Peyer's patch (tissue), 4 donors: ENCODE results near the gene TMEM270. TPM values are rescaled to one million over a fixed set of nuclear protein-coding genes. Genes with fewer than 3 reads are reported as not detected.

Experiments
- DNase-seq, 3 donors: peaks; one replicate each; pipeline ENCODE4 v3.0.0-alpha.2; 2017 to 2019
- H3K27ac ChIP-seq, 4 donors: fragments of 200-600 bp; sonication (generic); one replicate each; pipeline ENCODE4 v1.5.1; 2016 to 2019
- H3K27me3 ChIP-seq, 2 donors: fragments of 200-600 bp; sonication (generic); one replicate each; pipeline ENCODE4 v1.5.1; 2019
- H3K36me3 ChIP-seq, 3 donors: fragments of 200-600 bp; sonication (generic); one replicate each; pipeline ENCODE4 v1.5.1; 2016 to 2019
- H3K4me1 ChIP-seq, 4 donors: fragments of 200-600 bp; sonication (generic); one replicate each; pipeline ENCODE4 v1.5.1; 2016 to 2019
- H3K4me3 ChIP-seq, 4 donors: fragments of 200-600 bp; sonication (generic); 1 replicate in 3 of 4; 2 replicates in 1 of 4; pipeline ENCODE4 v1.5.1; 2016 to 2019; ENCODE audit warnings: mild to moderate bottlenecking in 1 of 4
- H3K9me3 ChIP-seq, 4 donors: fragments of 200-600 bp; sonication (generic); one replicate each; pipeline ENCODE4 v1.5.1; 2016 to 2019; ENCODE audit warnings: mild to moderate bottlenecking in 1 of 4
- CTCF ChIP-seq, 6 experiments: fragments of 450-650 bp in 4 of 6; fragments of 200-600 bp in 2 of 6; sonication (generic) in 1 of 6; IDR thresholded peaks; one replicate each; pipeline ENCODE4 v1.5.1; 2017 to 2019; ENCODE audit warnings: antibody characterized with exemption in 6 of 6, mild to moderate bottlenecking in 3 of 6, moderate library complexity in 1 of 6
- POLR2A ChIP-seq, 2 donors: fragments of 450-650 bp; IDR thresholded peaks; one replicate each; pipeline ENCODE4 v1.5.1; 2017; ENCODE audit warnings: antibody characterized with exemption in 2 of 2, mild to moderate bottlenecking in 2 of 2, moderate library complexity in 2 of 2
- total RNA-seq, 4 donors: library from RNA; depleted of rRNA; stranded (reverse); fragments of >200 nt; gene quantifications; one replicate each; pipeline ENCODE4 v1.1.0, GENCODE V29; 2016

TMEM270 gene
- total RNA-seq, 4 donors from 2014 or later, result not detected

DNA sequence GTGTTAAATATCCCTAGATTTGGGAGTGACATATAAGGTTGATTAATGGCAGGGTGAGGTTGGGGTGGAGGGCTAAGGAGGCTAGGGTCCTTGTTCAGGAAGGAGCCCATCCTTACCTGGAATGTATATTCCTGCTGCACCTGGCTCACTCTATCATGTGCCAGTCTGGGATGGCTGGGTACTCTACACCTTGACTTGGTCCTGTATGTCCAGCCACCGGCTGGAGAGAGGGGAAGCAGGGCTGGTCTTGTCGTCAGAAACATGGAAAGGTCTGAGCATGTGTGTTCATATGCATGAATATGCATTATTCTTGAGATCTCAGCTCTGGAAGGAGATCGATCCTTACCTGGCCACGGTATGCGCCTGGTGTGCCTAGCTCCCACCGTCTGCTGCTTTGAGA, 33.2 kb downstream of the TMEM270 start:
- Histone ChIP-seq H3K27me3 (no peaks in the 10 kb centered on the region), H3K36me3 (no peaks in the 10 kb centered on the region), H3K9me3 (no peaks in the 10 kb centered on the region), H3K4me1 (peaks cover 0 to 14% (median 0%) of the 10 kb centered on the region in 4 donors), H3K27ac (peak overlapping the region in 2 of 4 donors; percentile 4 to 17), H3K4me3 (no peak overlapping the region)
- no peak for DNase-seq
- TF ChIP-seq POLR2A (IDR thresholded peaks at IDR 0.05) (no peak), CTCF (IDR thresholded peaks at IDR 0.05) (no peak)

DNA sequence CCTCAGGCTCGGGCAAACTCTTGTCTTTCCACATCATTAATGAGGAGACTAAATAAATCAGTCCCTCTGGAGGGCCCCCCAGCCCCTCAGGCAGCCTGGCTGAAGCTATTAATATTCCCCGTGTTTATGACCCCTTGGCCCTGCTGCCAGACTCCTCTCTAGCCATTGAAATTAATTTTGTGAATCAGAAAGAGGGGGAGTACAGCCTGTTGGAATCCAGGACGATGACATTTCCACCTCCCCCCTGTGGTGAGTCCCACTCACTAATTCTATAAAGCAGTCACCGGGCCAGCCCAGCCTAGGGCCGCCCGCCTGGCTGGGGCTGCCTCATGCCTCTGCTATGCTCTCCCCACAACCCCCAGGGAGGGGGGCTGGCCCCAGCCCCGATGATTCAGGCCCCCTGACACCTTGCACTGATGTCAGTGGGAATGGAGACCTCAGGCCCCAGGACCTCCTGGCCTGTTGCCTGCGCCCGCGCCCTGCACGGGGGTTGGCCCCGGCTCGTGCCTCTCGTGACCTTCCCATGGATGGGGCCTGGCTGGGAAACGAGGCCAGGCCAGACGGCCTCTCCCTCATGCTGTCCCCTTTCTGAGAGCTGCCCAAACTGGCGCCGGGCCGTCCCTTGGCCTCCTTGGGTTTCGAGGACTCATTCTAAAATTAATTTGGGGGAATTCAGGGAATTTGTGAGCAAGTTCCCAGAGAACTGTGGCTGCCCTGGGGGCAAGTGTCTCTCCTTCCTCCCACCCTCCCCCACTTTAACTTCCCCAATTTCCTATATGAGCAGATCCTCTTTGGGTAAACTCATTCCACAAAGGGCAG, 34.0 kb downstream of the TMEM270 start:
- DNase-seq, result peak in 1 of 3 donors; percentile 72
- Histone ChIP-seq H3K36me3 (no peaks in the 10 kb centered on the region), H3K27ac (peak overlapping the region in 2 of 4 donors; percentile 4 to 17), H3K9me3 (no peaks in the 10 kb centered on the region), H3K4me3 (no peak overlapping the region), H3K4me1 (peaks cover 0 to 14% (median 0%) of the 10 kb centered on the region in 4 donors), H3K27me3 (no peaks in the 10 kb centered on the region)
- TF ChIP-seq POLR2A (IDR thresholded peaks at IDR 0.05), result no peak
- no peak for TF ChIP-seq CTCF (IDR thresholded peaks at IDR 0.05)

DNA sequence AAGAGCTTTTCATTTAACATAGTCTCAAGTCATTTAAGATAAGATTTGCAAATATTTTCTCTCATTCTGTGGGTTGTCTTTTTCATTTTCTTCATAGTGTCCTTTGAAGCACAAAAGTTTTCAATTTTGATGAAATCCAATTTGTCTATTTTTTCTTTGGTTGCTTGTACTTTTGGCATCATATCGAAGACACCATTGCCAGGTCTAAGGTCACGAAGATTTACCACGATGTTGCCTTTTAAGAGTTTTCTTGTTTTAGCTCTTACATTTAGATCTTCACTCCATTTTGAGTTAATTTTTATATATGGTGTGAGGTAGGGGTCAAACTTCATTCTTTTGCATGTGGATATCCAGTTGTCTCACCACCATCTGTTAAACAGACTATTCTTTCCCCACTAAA, 34.7 kb downstream of the TMEM270 start:
- no peaks in the 10 kb centered on the region for H3K9me3 ChIP-seq
- H3K4me1 ChIP-seq, result peaks cover 0 to 14% (median 0%) of the 10 kb centered on the region in 4 donors
- no peak for DNase-seq
- no peak overlapping the region for H3K4me3 ChIP-seq
- TF ChIP-seq CTCF (IDR thresholded peaks at IDR 0.05) (no peak), POLR2A (IDR thresholded peaks at IDR 0.05) (no peak)
- H3K27ac ChIP-seq, result no peak overlapping the region
- no peaks in the 10 kb centered on the region for H3K27me3 ChIP-seq
- no peaks in the 10 kb centered on the region for H3K36me3 ChIP-seq

DNA sequence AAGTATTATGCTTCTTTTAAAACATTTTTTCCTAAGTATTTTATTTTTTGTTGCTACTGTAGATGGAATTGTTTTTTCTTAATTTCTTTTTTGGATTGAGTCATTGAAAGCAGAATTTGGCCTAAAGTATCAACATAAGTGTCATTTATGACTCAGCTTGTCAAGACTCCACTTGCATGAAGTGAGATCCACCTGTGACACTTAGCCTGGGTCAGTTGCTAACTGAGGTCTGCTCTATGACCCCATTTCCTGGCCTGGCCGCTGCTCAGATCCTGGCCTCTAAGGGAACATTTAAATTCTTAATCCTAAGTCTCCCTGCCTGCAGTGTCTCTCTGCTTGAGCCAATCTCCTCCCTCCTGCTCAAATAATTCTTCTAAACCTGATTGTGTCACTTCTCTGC, 35.5 kb downstream of the TMEM270 start:
- Histone ChIP-seq H3K9me3 (no peaks in the 10 kb centered on the region), H3K27ac (no peak overlapping the region), H3K4me3 (no peak overlapping the region), H3K27me3 (no peaks in the 10 kb centered on the region), H3K4me1 (peaks cover 0 to 14% (median 0%) of the 10 kb centered on the region in 4 donors), H3K36me3 (no peaks in the 10 kb centered on the region)
- no peak for TF ChIP-seq CTCF (IDR thresholded peaks at IDR 0.05)
- TF ChIP-seq POLR2A (IDR thresholded peaks at IDR 0.05), result no peak
- no peak for DNase-seq

- Histone ChIP-seq H3K9me3 (no peaks in the 10 kb centered on the region), H3K27ac (peak overlapping the region in 1 of 4 donors; percentile 26), H3K4me3 (no peak overlapping the region), H3K36me3 (no peaks in the 10 kb centered on the region), H3K27me3 (no peaks in the 10 kb centered on the region), H3K4me1 (no peaks in the 10 kb centered on the region)
- peak in 1 of 3 donors; percentile 64 for DNase-seq
- TF ChIP-seq POLR2A (IDR thresholded peaks at IDR 0.05) (no peak), CTCF (IDR thresholded peaks at IDR 0.05) (no peak)
Observed at GRCh38 chr7:73899731-73900142, 38.8 kb downstream of the TMEM270 start.
